Gastroesophageal sphincter (tissue), 4 donors: ENCODE measurements around the gene LRP1B. TPM values are rescaled to one million over a fixed set of nuclear protein-coding genes. Genes with fewer than 3 reads are reported as not detected.

Source experiments
- ATAC-seq: fragments of 150-250 bp; one replicate; pipeline ENCODE4 v1.9.1; 2016; ENCODE audit warnings: mild to moderate bottlenecking, moderate library complexity
- H3K27ac ChIP-seq, 4 donors: fragments of 200-600 bp; sonication (generic) in 3 of 4; 1 replicate in 3 of 4; 2 replicates in 1 of 4; pipeline ENCODE4 v1.5.1; 2016 to 2019
- H3K27me3 ChIP-seq: fragments of 200-600 bp; sonication (generic); one replicate; pipeline ENCODE4 v1.5.1; 2019
- H3K36me3 ChIP-seq, 2 donors: fragments of 200-600 bp; sonication (generic); one replicate each; pipeline ENCODE4 v1.5.1; 2019; ENCODE audit warnings: control low read depth in 1 of 2
- H3K4me1 ChIP-seq, 3 donors: fragments of 200-600 bp; sonication (generic); 1 replicate in 2 of 3; 2 replicates in 1 of 3; pipeline ENCODE4 v1.5.1; 2016 to 2019; ENCODE audit warnings: control low read depth in 2 of 3
- H3K4me3 ChIP-seq, 2 donors: fragments of 200-600 bp; sonication (generic); one replicate each; pipeline ENCODE4 v1.5.1; 2019; ENCODE audit warnings: mild to moderate bottlenecking in 1 of 2, moderate library complexity in 1 of 2
- H3K9me3 ChIP-seq, 3 donors: fragments of 200-600 bp; sonication (generic); one replicate each; pipeline ENCODE4 v1.5.1; 2017 to 2019; ENCODE audit warnings: control low read depth in 2 of 3
- CTCF ChIP-seq, 4 experiments: fragments of 200-600 bp in 2 of 4; fragments of 450-650 bp in 2 of 4; sonication (generic) in 1 of 4; IDR thresholded peaks; one replicate each; pipeline ENCODE4 v1.5.1; 2017 to 2019; ENCODE audit warnings: antibody characterized with exemption in 4 of 4, mild to moderate bottlenecking in 2 of 4, moderate library complexity in 2 of 4
- EP300 ChIP-seq: sonication (generic); formaldehyde crosslinking; IDR thresholded peaks from one replicate; pipeline ENCODE4 v1.6.1; 2017; ENCODE audit warnings: antibody characterized with exemption, mild to moderate bottlenecking
- POLR2A ChIP-seq, 2 donors: fragments of 450-650 bp; IDR thresholded peaks; one replicate each; pipeline ENCODE4 v1.6.1; 2017; ENCODE audit warnings: antibody characterized with exemption in 2 of 2, mild to moderate bottlenecking in 2 of 2, moderate library complexity in 1 of 2
- POLR2AphosphoS5 ChIP-seq: sonication (generic); formaldehyde crosslinking; IDR thresholded peaks from one replicate; pipeline ENCODE4 v1.6.1; 2017; ENCODE audit warnings: antibody characterized with exemption
- WGBS, 2 donors: methylation state at CpG; one replicate each; pipeline ENCODE4 v1.1.5; 2018; ENCODE audit warnings: low coverage in 1 of 2; 5-methylcytosine and 5-hydroxymethylcytosine counted together
- total RNA-seq, 4 donors: library from RNA; depleted of rRNA; stranded (reverse); fragments of >200 nt; gene quantifications; one replicate each; pipeline ENCODE4 v1.1.0, GENCODE V29; 2016

Gene LRP1B
- total RNA-seq, 4 donors from 2014 or later, result 0.27 to 20.7 (median 3.2) TPM

- TF ChIP-seq CTCF (IDR thresholded peaks at IDR 0.05) (no peak), POLR2A (IDR thresholded peaks at IDR 0.05) (no peak), EP300 (no peak), POLR2AphosphoS5 (no peak)
- Histone ChIP-seq H3K27me3 (no peaks in the 10 kb centered on the region), H3K9me3 (no peaks in the 10 kb centered on the region), H3K4me3 (no peak overlapping the region), H3K4me1 (no peaks in the 10 kb centered on the region), H3K36me3 (no peaks in the 10 kb centered on the region), H3K27ac (no peak overlapping the region)
- 23 to 29% methylated on average over 2 of the region's 2 CpGs for WGBS, 2 donors
- no peak for ATAC-seq
These were observed 1550.2 kb downstream of the LRP1B start for GRCh38 chr2:140580532-140581151.

GRCh38 chr2:140577453-140577852 lies 1553.4 kb downstream of the LRP1B start:
- H3K9me3 ChIP-seq, result no peaks in the 10 kb centered on the region
- no peaks in the 10 kb centered on the region for H3K36me3 ChIP-seq
- no peak overlapping the region for H3K4me3 ChIP-seq
- no peaks in the 10 kb centered on the region for H3K27me3 ChIP-seq
- H3K4me1 ChIP-seq, result no peaks in the 10 kb centered on the region
- ATAC-seq, result no peak
- WGBS, 2 donors, result 80 to 100% methylated on average over 1 to 2 of the region's 2 CpGs
- H3K27ac ChIP-seq, result no peak overlapping the region
- TF ChIP-seq POLR2A (IDR thresholded peaks at IDR 0.05) (no peak), CTCF (IDR thresholded peaks at IDR 0.05) (no peak), POLR2AphosphoS5 (no peak), EP300 (no peak)

GRCh38 chr2:140567734-140568133 lies 1563.1 kb downstream of the LRP1B start:
- no peaks in the 10 kb centered on the region for H3K4me1 ChIP-seq
- peaks cover 0 to 7% (median 0%) of the 10 kb centered on the region in 3 donors for H3K9me3 ChIP-seq
- H3K4me3 ChIP-seq, result no peak overlapping the region
- peaks cover 4% of the 10 kb centered on the region for H3K27me3 ChIP-seq
- WGBS, 2 donors, result 85% methylated on average over 2 of the region's 2 CpGs; no CpG with 5 or more reads in 1 of the 2 donors
- no peak for ATAC-seq
- TF ChIP-seq POLR2AphosphoS5 (no peak), CTCF (IDR thresholded peaks at IDR 0.05) (no peak), POLR2A (IDR thresholded peaks at IDR 0.05) (no peak), EP300 (no peak)
- no peaks in the 10 kb centered on the region for H3K36me3 ChIP-seq
- no peak overlapping the region for H3K27ac ChIP-seq

- no peak for TF ChIP-seq POLR2AphosphoS5
- TF ChIP-seq POLR2A (IDR thresholded peaks at IDR 0.05), result no peak
- no peak for TF ChIP-seq EP300
- no peak for TF ChIP-seq CTCF (IDR thresholded peaks at IDR 0.05)
- Histone ChIP-seq H3K27me3 (peaks cover 4% of the 10 kb centered on the region), H3K9me3 (peaks cover 0 to 7% (median 0%) of the 10 kb centered on the region in 3 donors), H3K36me3 (no peaks in the 10 kb centered on the region), H3K4me1 (no peaks in the 10 kb centered on the region), H3K27ac (no peak overlapping the region), H3K4me3 (no peak overlapping the region)
- WGBS, 2 donors, result 60% methylated on average over 1 of the region's 3 CpGs; no CpG with 5 or more reads in 1 of the 2 donors
- no peak for ATAC-seq
These were observed 1565.1 kb downstream of the LRP1B start for GRCh38 chr2:140565756-140566155.

GRCh38 chr2:140555701-140556100 lies 1575.1 kb downstream of the LRP1B start:
- Histone ChIP-seq H3K36me3 (no peaks in the 10 kb centered on the region), H3K4me1 (no peaks in the 10 kb centered on the region), H3K27me3 (no peaks in the 10 kb centered on the region), H3K9me3 (no peaks in the 10 kb centered on the region), H3K27ac (no peak overlapping the region), H3K4me3 (no peak overlapping the region)
- TF ChIP-seq EP300, result no peak
- TF ChIP-seq CTCF (IDR thresholded peaks at IDR 0.05), result no peak
- TF ChIP-seq POLR2AphosphoS5, result no peak
- no peak for TF ChIP-seq POLR2A (IDR thresholded peaks at IDR 0.05)
- WGBS, 2 donors, result 85 to 93% methylated on average over 2 of the region's 2 CpGs
- no peak for ATAC-seq
